ENCODE measurements around the gene RNF5.

RNF5 gene

DNA sequence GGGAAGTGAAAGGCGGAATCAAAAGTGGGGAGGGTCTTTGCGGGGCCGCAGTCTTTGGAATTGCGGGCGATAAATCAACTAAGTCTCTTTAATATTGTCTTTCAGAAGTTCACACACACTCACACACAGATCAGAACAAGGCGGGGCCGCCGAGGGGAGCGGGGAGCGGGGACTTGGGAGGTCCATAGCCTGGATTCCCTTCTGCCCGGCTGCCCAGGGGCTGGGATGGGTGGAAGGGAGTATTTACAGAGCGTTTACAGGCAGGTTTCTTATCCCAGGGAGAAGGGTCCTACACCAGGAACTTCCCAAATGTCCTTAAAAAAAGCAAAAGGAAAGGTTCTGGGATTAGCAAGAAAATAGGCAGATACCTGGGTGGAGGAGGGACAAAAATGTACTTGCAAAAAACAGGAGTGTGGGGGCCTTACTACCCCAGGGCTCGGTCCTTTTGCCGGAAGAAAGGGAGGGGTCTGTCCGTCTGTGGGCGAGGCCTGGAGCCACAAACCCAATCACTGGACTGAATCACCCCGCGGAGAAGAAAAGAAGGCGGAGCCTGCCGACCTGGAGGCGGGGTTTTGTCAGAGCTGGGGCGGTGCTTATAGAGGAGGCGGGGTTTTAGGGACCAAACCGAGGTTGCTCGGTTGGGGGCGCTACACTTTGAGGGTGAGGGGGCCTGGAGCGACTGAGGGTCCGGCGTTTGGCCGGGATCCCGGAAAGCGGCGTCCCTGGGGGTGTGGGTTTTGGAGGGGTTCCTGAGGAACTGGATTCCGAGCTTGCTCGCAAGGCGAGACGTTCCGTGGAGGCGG is 29.7 kb upstream of the RNF5 start:
- Histone ChIP-seq H3K27me3 (ENCODE audit: insufficient read depth, low read length) (no peaks in the 10 kb centered on the region; the same call in 1 of the 2 replicates), H3K4me2 (ENCODE audit: low read length) (no peak overlapping the region), H3K9me3 (ENCODE audit: low read length) (no peaks in the 10 kb centered on the region), H3K4me1 (ENCODE audit: insufficient read depth, low read length, severe bottlenecking) (peaks cover 9% of the 10 kb centered on the region), H3F3A (ENCODE audit: insufficient read depth, low read length) (0 out of 2 replicates have a peak, but pooled peaks cover 4% of the 10 kb centered on the region), H3K9me2 (ENCODE audit: low read depth, low read length) (no peaks in the 10 kb centered on the region), H3K4me3 (ENCODE audit: low read depth, low read length, poor library complexity, severe bottlenecking) (no peak overlapping the region), H3K79me2 (ENCODE audit: insufficient read depth, low read length) (no peaks in the 10 kb centered on the region), H4K20me1 (ENCODE audit: insufficient read depth, low read length) (no peaks in the 10 kb centered on the region), H3K36me3 (ENCODE audit: insufficient read depth, low read length) (no peaks in the 10 kb centered on the region), H2AFZ (ENCODE audit: low read length) (no peak overlapping the region), H3K9ac (ENCODE audit: low read length) (no peak overlapping the region), H3K27ac (ENCODE audit: low read depth, low read length, poor library complexity, severe bottlenecking) (no peak overlapping the region)
- no peak for TF ChIP-seq EZH2 (IDR thresholded peaks at IDR 0.05; ENCODE audit: borderline replicate concordance, low read length)

DNA sequence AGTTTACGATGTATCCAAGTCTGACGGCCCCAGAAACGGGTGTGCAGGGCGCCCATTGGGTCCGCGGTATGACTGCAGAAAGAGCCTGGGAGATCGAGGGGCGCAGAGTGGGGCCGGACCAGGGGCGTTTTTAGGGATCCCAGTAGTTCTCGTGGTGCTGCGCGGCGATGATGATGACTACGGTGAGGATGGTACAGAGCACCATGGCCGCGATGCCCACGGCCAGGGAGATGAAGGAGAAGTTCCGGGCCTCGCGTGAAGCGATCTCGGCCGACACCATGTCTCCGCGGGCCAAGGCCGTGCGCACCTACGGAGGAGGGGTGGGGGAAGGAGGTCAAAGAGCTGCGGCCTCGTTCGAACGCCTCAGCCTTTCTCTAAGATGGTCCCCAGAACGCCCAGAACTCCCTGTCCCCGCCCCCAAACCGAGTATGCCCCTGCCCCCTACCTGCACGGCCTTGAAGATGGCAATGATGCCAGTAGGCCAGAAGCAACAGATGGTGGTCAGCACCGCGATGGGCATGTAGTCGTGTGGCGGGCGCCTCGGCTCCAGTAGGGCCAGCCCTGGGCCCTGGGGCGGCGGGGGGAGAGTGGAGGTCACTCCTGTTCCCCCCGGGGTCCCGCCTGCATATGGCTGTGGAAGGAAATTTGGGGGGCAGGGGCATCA is 29.0 kb upstream of the RNF5 start:
- H2AFZ ChIP-seq (ENCODE audit: low read length): no peak overlapping the region
- no peak overlapping the region for H3K4me3 ChIP-seq (ENCODE audit: low read depth, low read length, poor library complexity, severe bottlenecking)
- no peaks in the 10 kb centered on the region for H4K20me1 ChIP-seq (ENCODE audit: insufficient read depth, low read length)
- 0 out of 2 replicates have a peak, but pooled peaks cover 4% of the 10 kb centered on the region for H3F3A ChIP-seq (ENCODE audit: insufficient read depth, low read length)
- TF ChIP-seq, protein P1, sequence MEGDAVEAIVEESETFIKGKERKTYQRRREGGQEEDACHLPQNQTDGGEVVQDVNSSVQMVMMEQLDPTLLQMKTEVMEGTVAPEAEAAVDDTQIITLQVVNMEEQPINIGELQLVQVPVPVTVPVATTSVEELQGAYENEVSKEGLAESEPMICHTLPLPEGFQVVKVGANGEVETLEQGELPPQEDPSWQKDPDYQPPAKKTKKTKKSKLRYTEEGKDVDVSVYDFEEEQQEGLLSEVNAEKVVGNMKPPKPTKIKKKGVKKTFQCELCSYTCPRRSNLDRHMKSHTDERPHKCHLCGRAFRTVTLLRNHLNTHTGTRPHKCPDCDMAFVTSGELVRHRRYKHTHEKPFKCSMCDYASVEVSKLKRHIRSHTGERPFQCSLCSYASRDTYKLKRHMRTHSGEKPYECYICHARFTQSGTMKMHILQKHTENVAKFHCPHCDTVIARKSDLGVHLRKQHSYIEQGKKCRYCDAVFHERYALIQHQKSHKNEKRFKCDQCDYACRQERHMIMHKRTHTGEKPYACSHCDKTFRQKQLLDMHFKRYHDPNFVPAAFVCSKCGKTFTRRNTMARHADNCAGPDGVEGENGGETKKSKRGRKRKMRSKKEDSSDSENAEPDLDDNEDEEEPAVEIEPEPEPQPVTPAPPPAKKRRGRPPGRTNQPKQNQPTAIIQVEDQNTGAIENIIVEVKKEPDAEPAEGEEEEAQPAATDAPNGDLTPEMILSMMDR (IDR thresholded peaks at IDR 0.05; ENCODE audit: low read length): no peak
- TF ChIP-seq EZH2 (IDR thresholded peaks at IDR 0.05; ENCODE audit: borderline replicate concordance, low read length): no peak
- H3K36me3 ChIP-seq (ENCODE audit: insufficient read depth, low read length): no peaks in the 10 kb centered on the region
- H3K9ac ChIP-seq (ENCODE audit: low read length): no peak overlapping the region
- H3K27ac ChIP-seq (ENCODE audit: low read depth, low read length, poor library complexity, severe bottlenecking): no peak overlapping the region
- H3K9me2 ChIP-seq (ENCODE audit: low read depth, low read length): no peaks in the 10 kb centered on the region
- H3K9me3 ChIP-seq (ENCODE audit: low read length): no peaks in the 10 kb centered on the region
- H3K4me2 ChIP-seq (ENCODE audit: low read length): no peak overlapping the region
- H3K27me3 ChIP-seq (ENCODE audit: insufficient read depth, low read length): no peaks in the 10 kb centered on the region; the same call in 1 of the 2 replicates
- H3K79me2 ChIP-seq (ENCODE audit: insufficient read depth, low read length): no peaks in the 10 kb centered on the region
- H3K4me1 ChIP-seq (ENCODE audit: insufficient read depth, low read length, severe bottlenecking): peaks cover 14% of the 10 kb centered on the region

GRCh38 chr6:32149932-32150870 is 28.0 kb upstream of the RNF5 start:
- H3K4me3 ChIP-seq (ENCODE audit: low read depth, low read length, poor library complexity, severe bottlenecking): no peak overlapping the region
- no peaks in the 10 kb centered on the region for H3K9me2 ChIP-seq (ENCODE audit: low read depth, low read length)
- H4K20me1 ChIP-seq (ENCODE audit: insufficient read depth, low read length): no peaks in the 10 kb centered on the region
- no peaks in the 10 kb centered on the region for H3K36me3 ChIP-seq (ENCODE audit: insufficient read depth, low read length)
- no peak for TF ChIP-seq EZH2 (IDR thresholded peaks at IDR 0.05; ENCODE audit: borderline replicate concordance, low read length)
- TF ChIP-seq, protein P1 (IDR thresholded peaks at IDR 0.05; ENCODE audit: low read length): no peak
- no peaks in the 10 kb centered on the region; the same call in 1 of the 2 replicates for H3K27me3 ChIP-seq (ENCODE audit: insufficient read depth, low read length)
- H3K27ac ChIP-seq (ENCODE audit: low read depth, low read length, poor library complexity, severe bottlenecking): no peak overlapping the region
- H3K4me2 ChIP-seq (ENCODE audit: low read length): no peak overlapping the region
- H3K4me1 ChIP-seq (ENCODE audit: insufficient read depth, low read length, severe bottlenecking): peaks cover 20% of the 10 kb centered on the region
- H3F3A ChIP-seq (ENCODE audit: insufficient read depth, low read length): 0 out of 2 replicates have a peak, but pooled peaks cover 4% of the 10 kb centered on the region
- no peaks in the 10 kb centered on the region for H3K79me2 ChIP-seq (ENCODE audit: insufficient read depth, low read length)
- H3K9me3 ChIP-seq (ENCODE audit: low read length): no peaks in the 10 kb centered on the region
- H2AFZ ChIP-seq (ENCODE audit: low read length): no peak overlapping the region
- no peak overlapping the region for H3K9ac ChIP-seq (ENCODE audit: low read length)
